ENCODE results near the gene BICC1.

BICC1 gene

GRCh38 chr10:58516671-58517070 lies 4.0 kb downstream of the BICC1 start:
- no peak for DNase-seq

- no peak for DNase-seq
Measured at GRCh38 chr10:58517081-58517480, 4.4 kb downstream of the BICC1 start.

GRCh38 chr10:58517491-58518355 lies 5.1 kb downstream of the BICC1 start:
- no peak for DNase-seq

GRCh38 chr10:58518775-58519174 lies 6.1 kb downstream of the BICC1 start:
- DNase-seq, result no peak

GRCh38 chr10:58529077-58529728 lies 16.5 kb downstream of the BICC1 start:
- DNase-seq, result no peak

GRCh38 chr10:58531084-58531695 lies 18.5 kb downstream of the BICC1 start:
- DNase-seq, result peak; percentile 14

- no peak for DNase-seq
Measured at GRCh38 chr10:58535311-58535710, 22.6 kb downstream of the BICC1 start.

GRCh38 chr10:58543141-58543540 lies 30.5 kb downstream of the BICC1 start:
- no peak for DNase-seq

GRCh38 chr10:58544135-58544534 lies 31.5 kb downstream of the BICC1 start:
- DNase-seq, result no peak

- no peak for DNase-seq
Measured at GRCh38 chr10:58545427-58545826, 32.8 kb downstream of the BICC1 start.

GRCh38 chr10:58546137-58546536 lies 33.5 kb downstream of the BICC1 start:
- no peak for DNase-seq

GRCh38 chr10:58546722-58547445 lies 34.2 kb downstream of the BICC1 start:
- DNase-seq, result no peak

- no peak for DNase-seq
Measured at GRCh38 chr10:58547963-58548362, 35.3 kb downstream of the BICC1 start.

GRCh38 chr10:58554316-58554715 lies 41.6 kb downstream of the BICC1 start:
- DNase-seq, result no peak

GRCh38 chr10:58555170-58555929 lies 42.7 kb downstream of the BICC1 start:
- DNase-seq, result no peak

- no peak for DNase-seq
Measured at GRCh38 chr10:58555930-58556311, 43.2 kb downstream of the BICC1 start.

GRCh38 chr10:58556516-58557165 lies 44.0 kb downstream of the BICC1 start:
- DNase-seq, result no peak

GRCh38 chr10:58557714-58558113 lies 45.0 kb downstream of the BICC1 start:
- DNase-seq, result no peak

GRCh38 chr10:58560068-58560467 lies 47.4 kb downstream of the BICC1 start:
- DNase-seq, result no peak

- no peak for DNase-seq
Measured at GRCh38 chr10:58565271-58565670, 52.6 kb downstream of the BICC1 start.

- no peak for DNase-seq
Measured at GRCh38 chr10:58567652-58568051, 55.0 kb downstream of the BICC1 start.

GRCh38 chr10:58568428-58568935 lies 55.8 kb downstream of the BICC1 start:
- no peak for DNase-seq
